ENCODE data around the gene MTMR12.

DNA sequence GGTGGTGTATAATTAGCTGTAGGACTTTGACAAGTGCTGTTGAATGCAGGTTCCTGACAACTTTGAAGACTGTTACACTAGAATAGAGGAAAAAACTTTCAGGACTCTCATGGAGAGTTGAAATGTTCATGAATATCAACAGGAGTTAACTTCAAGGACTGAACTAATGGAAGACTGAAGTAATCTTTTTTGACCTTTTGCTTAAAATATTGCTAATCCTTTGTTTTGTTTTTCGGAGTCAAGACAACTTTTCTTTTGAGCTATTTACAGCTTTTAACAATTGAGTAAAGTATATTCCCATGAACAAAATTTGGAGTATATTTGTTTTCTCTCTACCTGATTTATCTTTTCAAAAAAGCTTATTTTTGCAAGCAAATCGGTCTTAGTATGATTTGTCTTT is 34.1 kb upstream of the MTMR12 start:
- TF ChIP-seq POLR2A (IDR thresholded peaks at IDR 0.05) = no peak
- TF ChIP-seq, protein P1, sequence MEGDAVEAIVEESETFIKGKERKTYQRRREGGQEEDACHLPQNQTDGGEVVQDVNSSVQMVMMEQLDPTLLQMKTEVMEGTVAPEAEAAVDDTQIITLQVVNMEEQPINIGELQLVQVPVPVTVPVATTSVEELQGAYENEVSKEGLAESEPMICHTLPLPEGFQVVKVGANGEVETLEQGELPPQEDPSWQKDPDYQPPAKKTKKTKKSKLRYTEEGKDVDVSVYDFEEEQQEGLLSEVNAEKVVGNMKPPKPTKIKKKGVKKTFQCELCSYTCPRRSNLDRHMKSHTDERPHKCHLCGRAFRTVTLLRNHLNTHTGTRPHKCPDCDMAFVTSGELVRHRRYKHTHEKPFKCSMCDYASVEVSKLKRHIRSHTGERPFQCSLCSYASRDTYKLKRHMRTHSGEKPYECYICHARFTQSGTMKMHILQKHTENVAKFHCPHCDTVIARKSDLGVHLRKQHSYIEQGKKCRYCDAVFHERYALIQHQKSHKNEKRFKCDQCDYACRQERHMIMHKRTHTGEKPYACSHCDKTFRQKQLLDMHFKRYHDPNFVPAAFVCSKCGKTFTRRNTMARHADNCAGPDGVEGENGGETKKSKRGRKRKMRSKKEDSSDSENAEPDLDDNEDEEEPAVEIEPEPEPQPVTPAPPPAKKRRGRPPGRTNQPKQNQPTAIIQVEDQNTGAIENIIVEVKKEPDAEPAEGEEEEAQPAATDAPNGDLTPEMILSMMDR (IDR thresholded peaks at IDR 0.05) = no peak
